Stimulated activated CD8-positive, alpha-beta memory T cell treated with anti-CD3 and anti-CD28 coated beads, Interleukin-2, amount 100 ng/mL, for 1 hour (primary cell): ENCODE results near the gene SNRK.
A peak's percentile ranks its signal among the peaks of the same experiment; 100 is the strongest.

ENCODE experiments used
- DNase-seq, 2 donors: peaks; one replicate each; pipeline ENCODE4 v3.0.0-alpha.2; 2020; ENCODE audit warnings: low read depth in 2 of 2

SNRK gene

GRCh38 chr3:43286115-43286840 is at the start of gene SNRK:
Gene SNRK (plus strand): TSS chr3:43286540. CDS start chr3:43303204, 16,664 bp downstream.
- DNase-seq = peak; percentile 89 to 91

- no peak for DNase-seq
These were observed 47.5 kb upstream of the SNRK start for GRCh38 chr3:43238801-43239200.

GRCh38 chr3:43239755-43240154 is 46.6 kb upstream of the SNRK start:
- DNase-seq = no peak

- DNase-seq = no peak
These were observed 42.5 kb upstream of the SNRK start for GRCh38 chr3:43243590-43244587.

GRCh38 chr3:43244694-43245093 is 41.6 kb upstream of the SNRK start:
- DNase-seq = no peak

GRCh38 chr3:43246976-43247375 is 39.4 kb upstream of the SNRK start:
- DNase-seq = no peak

- no peak for DNase-seq
These were observed 38.7 kb upstream of the SNRK start for GRCh38 chr3:43247561-43248184.

- DNase-seq = no peak
These were observed 38.2 kb upstream of the SNRK start for GRCh38 chr3:43248185-43248583.

- DNase-seq = no peak
These were observed 37.4 kb upstream of the SNRK start for GRCh38 chr3:43248973-43249372.

- DNase-seq = no peak
These were observed 36.9 kb upstream of the SNRK start for GRCh38 chr3:43249405-43249804.

- no peak for DNase-seq
These were observed 33.0 kb upstream of the SNRK start for GRCh38 chr3:43253294-43253693.

- DNase-seq = no peak
These were observed 32.2 kb upstream of the SNRK start for GRCh38 chr3:43254125-43254524.

- DNase-seq = no peak
These were observed 30.7 kb upstream of the SNRK start for GRCh38 chr3:43255662-43256061.

- no peak for DNase-seq
These were observed 29.5 kb upstream of the SNRK start for GRCh38 chr3:43256714-43257461.

- DNase-seq = no peak
These were observed 28.5 kb upstream of the SNRK start for GRCh38 chr3:43257850-43258249.

- DNase-seq = no peak
These were observed 26.7 kb upstream of the SNRK start for GRCh38 chr3:43259626-43260025.

- DNase-seq = no peak
These were observed 25.9 kb upstream of the SNRK start for GRCh38 chr3:43260412-43260811.

GRCh38 chr3:43262194-43262593 is 24.1 kb upstream of the SNRK start:
- no peak for DNase-seq

- no peak for DNase-seq
These were observed 19.9 kb upstream of the SNRK start for GRCh38 chr3:43266451-43266850.

GRCh38 chr3:43266995-43267394 is 19.3 kb upstream of the SNRK start:
- DNase-seq = no peak

- DNase-seq = no peak
These were observed 17.7 kb upstream of the SNRK start for GRCh38 chr3:43268636-43269035.

- DNase-seq = no peak
These were observed 16.3 kb upstream of the SNRK start for GRCh38 chr3:43270078-43270477.
